Stimulated activated CD8-positive, alpha-beta memory T cell treated with anti-CD3 and anti-CD28 coated beads, Interleukin-15, amount 100 ng/mL, for 1 hour (primary cell): ENCODE measurements around the gene KRTAP20-3.

ENCODE experiments used
- DNase-seq: peaks from one replicate; pipeline ENCODE4 v3.0.0-alpha.2; 2020; ENCODE audit warnings: low read depth

Gene KRTAP20-3

DNA sequence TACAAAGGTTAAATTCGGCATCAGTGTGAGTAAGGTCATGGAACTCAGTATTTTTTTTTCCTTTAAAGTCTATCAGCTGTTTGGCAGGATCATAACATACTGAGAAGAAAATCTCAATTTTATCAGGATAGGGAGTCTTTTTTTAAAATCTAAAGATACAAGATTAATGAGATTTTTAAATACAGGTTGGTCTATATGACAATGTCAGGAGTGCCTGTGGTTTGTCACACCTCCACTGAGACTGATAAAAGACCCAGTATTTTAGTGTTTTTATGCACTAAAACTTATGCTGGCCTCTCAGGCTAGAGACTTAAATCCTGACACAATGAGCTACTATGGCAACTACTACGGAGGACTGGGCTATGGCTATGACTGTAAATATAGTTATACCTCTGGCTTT is at the start of gene KRTAP20-3:
Gene KRTAP20-3 (plus strand): TSS at position 301 of the 400 bp plus-strand sequence.
- no peak for DNase-seq

DNA sequence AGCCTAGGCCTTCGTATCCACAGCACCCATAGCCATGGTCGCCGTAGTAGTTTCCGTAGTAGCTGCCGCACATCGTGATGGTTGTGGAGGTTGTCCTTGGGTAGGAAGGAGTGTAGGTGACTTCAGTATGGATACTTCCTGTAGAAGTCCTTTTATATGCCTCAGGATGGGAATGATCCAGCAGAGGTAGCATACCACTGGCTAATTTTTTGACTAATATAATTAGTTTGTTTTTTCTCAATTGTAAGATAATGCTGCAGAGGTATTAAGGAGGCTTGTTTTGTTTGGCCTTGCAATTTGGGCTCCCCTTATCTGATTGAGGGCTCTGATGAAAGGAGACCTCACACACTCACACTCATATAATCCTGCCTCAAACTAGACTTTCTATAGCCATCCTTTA is 43.9 kb upstream of the KRTAP20-3 start, which contains the start of gene KRTAP6-2:
Gene KRTAP6-2 (minus strand): TSS at position 101 of the 400 bp plus-strand sequence. CDS start 28 bp downstream, at position 73.
- no peak for DNase-seq

DNA sequence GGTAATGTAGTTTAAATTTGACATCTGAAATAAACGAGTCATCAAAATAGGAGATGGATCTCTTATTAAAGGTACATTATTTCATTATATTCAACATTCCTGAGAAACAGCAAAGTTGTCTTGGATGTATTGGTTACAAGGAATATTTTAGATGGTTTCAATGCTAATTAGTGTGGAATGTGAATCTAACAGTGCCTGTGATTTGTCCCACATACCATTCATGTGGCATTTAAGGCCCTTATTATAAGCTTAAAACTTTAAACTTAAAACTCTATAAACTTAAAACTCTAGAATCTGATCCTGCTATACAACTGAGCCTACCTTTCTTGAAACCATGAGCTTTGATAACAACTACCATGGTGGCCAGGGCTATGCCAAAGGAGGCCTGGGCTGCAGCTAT is 41.9 kb upstream of the KRTAP20-3 start, which contains the start of gene KRTAP22-1:
Gene KRTAP22-1 (plus strand): TSS at position 301 of the 400 bp plus-strand sequence.
- no peak for DNase-seq

DNA sequence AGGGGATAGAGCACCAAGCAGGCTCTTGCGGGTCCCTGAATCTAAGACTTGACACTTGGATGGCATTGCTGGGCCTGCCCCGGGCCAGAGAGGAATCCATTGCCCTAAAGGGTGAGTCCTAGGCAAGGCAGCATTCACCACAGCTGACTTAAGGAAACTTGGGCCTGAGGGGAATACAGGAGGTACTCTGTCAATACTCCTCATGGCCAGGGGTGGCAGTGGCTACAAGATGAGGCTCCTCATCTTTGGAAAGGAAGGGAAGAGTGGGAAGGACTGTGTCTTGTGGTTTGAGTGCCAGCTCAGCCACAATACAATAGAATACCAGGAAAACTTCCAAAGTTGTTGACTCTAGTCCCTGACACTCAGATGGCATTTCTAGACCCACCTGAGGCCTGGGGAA is 36.7 kb upstream of the KRTAP20-3 start:
- no peak for DNase-seq

DNA sequence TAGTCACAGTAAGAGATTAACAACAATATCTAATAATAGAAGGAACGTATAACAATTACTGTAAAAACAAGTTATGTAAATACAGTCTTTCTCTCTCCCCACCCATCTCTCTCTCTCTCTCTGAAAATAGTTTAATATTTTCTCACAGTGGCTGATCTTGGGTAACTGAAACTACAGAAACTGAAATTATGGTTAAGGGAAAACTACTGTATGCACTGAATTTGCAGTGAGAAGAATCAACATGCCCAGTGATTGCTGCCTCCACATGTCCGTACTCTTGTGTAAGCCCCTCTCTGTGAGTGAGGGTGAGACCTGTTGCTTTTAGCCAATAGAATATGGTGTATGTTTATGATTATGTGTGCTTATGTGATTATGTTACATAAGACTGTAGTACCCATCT is 30.5 kb upstream of the KRTAP20-3 start:
- no peak for DNase-seq

DNA sequence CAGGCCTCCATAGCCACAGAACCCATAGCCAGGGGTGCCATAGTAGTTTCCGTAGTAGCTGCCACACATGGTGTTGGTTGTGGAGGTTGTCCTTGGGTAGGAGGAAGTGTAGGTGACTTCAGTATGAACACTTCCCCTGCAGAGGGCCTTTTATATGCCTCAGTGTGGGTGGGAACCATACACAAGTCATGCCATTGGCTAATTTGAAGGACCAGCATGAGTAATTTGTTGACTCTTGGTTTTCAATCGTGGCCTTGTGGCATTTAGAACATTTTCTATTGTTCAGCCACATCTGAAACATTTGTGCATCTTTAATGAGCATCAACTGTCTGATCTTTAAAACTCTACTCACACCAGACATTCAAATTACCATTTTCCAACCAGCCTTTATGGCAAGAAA is 28.8 kb upstream of the KRTAP20-3 start, which contains the start of gene KRTAP6-1:
Gene KRTAP6-1 (minus strand): TSS at position 95 of the 400 bp plus-strand sequence. CDS start 26 bp downstream, at position 69.
- DNase-seq: no peak

DNA sequence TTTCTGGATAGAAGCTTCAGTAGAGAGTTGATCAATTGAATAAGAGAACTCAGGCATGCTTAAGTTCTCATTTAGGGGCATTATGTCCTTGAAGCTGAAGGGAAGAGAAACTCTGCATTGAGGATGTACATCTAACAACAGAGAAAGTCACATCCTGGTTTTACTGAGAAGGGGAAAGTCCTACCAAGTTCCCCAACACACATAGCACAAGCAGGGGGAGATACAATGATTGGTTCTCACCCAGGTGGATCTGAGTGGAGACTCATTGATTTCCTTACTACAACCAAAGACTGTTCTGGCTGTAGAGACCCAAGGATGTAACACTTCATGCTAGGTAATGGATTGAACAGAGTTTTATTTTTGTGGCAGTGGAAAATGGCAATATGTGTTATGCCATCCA is 27.5 kb upstream of the KRTAP20-3 start:
- DNase-seq: no peak

DNA sequence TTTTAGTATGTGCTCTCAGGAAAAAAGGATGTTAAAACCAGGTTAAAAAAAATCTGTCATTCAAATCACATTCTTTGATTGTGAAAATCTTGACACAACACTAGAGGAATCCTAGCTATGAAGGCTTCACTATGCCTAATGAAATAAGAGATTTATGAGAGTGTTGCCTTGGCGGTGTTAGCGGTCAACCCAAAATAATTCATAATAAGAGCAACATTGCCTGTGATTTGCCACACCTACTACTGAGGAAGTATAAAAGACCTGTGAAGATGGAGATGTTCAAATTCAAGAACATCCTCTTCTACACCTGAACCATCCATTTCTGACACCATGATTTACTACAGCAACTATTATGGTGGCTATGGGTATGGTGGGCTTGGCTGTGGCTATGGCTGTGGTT is 26.5 kb upstream of the KRTAP20-3 start, which contains the start of gene KRTAP20-1:
Gene KRTAP20-1 (plus strand): TSS at position 301 of the 400 bp plus-strand sequence. CDS start 30 bp downstream, at position 331.
- no peak for DNase-seq

DNA sequence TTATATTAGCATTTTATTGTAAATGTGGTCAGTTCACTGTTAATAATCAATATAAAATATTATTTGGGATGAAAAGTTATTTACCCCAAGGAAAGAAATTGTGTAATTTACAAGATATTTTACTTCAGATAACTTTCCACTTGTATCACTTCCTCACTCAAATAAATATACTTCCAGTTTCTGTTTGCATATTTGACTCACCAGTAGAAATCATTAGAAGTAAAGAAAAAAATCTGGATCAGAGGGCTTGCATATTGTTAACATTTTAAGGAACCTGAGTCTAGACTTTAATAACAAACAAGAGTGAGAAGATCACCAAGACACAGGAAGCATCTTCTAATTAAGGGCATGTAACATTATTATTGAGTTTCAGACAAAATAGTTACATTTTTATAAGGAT is 22.6 kb upstream of the KRTAP20-3 start:
- DNase-seq: no peak

DNA sequence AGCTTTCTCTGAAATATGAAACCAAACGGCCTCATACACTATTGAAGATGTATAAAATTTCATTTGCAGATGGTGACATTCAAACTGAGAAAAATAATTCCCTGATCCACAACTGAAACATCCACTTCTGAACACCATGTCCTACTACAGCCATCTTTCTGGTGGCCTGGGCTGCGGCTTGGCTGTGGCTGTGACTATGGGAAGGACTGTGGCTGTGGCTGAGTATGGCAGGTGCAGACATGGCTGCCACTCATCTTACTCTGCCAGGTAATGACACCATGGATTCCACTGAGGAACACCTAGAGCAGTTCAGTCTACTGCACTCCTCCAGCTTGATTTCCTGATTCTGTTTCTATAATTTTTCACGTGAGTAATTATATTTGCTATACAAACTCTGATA is 22.1 kb upstream of the KRTAP20-3 start, which contains the start of gene KRTAP20-4:
Gene KRTAP20-4 (plus strand): TSS at position 106 of the 400 bp plus-strand sequence.
- DNase-seq: no peak

DNA sequence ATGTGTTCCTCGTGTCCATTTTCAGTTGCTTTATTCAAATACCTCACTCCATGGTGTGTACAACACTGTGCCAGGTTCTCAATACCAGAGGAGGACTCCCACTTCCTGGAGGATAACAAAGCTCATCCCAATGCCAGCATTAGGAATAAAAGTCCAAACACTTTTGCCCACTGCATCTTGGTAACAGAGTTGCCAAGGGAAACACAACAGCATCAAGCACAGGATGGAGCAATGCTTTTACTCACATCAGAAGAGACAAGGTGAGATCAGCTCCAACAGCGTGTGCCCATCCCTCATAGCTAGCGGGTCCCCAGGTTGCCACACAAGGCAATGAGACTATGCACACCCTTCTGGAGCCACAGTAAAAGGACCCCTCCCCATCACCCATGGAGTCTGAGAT is 19.3 kb upstream of the KRTAP20-3 start:
- DNase-seq: no peak

DNA sequence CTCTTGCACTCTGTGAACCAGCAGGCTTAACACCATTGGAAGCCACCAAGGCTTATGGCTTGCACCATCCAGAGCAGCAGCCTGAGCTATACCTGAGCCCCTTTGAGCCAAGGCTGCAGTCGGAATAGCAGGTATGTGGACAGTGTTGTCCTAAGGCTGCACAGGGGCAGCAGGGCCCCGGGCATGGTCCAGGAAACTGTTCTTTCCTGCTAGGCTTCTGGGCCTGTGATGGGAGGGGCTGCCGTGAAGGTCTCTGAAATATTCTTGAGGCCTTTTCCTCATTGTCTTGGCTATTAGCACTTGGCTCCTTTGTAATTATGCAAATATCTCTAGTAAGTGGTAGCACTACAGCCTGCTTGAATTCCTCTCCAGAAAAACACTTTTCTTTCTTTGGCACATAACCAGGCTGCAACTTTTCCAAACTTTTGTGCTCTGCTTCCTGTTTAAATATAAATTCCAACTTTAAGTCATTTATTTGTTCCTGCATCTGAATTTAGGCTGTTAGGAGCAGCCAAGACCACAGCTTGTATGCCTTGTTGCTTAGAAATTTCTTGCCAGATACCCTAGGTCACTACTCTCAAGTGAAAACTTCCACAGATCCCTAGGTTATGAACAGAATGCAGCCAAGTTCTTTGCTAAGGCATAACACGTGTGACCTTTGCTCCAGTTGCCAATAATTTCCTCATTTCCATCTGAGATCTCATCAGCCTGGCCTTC is 17.1 kb upstream of the KRTAP20-3 start:
- no peak for DNase-seq

DNA sequence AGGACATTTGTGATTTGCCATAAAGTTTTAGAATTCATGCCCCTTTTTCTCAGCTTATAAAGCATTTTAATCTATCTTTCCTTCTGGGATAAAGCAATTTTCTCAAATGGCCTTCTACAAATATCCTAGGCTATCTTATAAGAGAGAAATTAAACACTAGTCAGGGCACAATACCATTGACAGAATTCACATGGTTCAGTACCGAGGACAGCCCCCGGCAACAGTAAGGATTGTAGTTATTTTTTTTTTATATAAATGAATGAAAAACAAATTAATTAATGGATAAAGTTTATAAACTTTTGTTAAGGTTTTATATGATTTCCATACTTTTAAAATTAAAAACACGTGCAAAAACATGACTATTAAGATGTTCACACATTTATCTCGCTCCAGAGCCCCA is 14.6 kb upstream of the KRTAP20-3 start:
- DNase-seq: no peak

DNA sequence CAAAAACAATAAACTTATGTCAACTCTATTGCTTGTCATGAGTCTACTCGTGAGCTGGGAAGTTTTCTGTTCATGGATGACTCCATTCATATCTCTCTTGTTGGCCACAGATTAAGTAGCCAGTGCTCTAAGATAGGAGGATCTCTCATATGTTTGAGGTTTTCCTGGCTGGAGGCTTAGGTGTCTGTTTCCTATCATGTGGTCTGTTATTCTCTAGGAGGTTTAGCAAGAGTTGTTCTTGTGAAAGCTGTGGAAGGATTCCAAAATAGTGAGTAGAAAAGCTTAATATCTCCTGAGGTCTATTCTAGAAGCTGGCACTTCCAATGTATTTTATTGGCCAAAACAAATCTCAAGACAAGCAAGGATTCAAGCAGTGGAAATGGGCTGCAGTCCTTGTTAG is 13.5 kb upstream of the KRTAP20-3 start:
- DNase-seq: no peak

DNA sequence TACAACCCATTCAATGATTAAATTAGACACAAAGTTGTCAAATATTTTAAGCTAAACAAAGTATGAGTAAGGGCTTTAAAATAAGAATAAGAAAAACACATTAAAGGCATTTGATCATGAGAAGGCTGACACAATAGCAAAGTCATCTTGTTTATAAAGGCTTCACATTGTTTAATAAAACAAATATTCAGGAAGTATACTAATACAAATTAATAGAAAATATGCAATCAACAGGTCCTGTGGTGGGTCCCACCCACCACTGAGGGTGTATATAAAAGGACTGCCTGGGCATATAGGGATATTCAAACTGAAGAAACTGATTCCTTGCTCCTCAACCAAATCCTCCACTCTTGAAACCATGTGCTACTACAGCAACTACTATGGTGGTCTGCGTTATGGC is 7.8 kb upstream of the KRTAP20-3 start, which contains the start of gene KRTAP20-2:
Gene KRTAP20-2 (plus strand): TSS at position 301 of the 400 bp plus-strand sequence. CDS start 58 bp downstream, at position 359.
- no peak for DNase-seq

DNA sequence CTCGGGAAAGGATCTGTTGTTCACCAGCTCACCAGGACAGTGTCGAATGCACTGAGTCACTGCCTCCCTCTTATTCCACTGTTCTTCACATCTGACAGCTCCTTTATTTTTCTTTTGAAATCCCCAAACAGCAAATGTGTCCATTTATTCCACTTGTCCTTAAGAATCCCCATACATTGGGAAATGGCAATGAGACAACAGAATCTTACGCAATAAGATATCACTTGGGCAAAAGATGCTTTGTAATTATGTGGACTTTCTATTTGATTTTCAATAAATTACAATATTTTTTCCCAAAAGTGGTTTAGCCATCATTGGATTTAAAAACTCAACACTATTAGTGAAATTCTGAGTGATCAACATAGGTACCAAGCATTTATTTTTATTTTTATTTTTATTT is 4.0 kb upstream of the KRTAP20-3 start:
- DNase-seq: no peak

DNA sequence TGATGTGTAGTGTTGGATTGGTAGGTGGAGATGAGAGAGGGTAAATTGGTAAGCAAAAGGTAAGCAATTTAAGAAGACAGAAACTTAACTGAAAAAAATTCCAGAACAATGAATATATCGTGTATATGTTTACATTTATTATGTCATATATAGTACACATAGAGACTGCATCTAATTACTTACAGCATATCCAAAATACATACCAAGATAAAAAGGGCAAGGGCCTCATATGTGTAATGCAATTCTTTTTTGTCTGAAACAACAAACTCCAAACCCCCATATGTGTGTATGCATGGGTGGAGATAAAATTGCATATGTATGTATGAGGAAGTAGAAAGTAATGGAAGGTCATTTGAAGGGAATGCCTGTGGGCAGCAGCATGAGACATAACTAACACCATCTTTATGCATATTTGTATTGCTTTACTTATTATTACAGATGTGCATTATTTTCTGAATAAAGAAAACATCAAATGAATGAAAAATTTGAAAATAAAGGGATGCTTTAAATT is 4.3 kb downstream of the KRTAP20-3 start:
- no peak for DNase-seq

DNA sequence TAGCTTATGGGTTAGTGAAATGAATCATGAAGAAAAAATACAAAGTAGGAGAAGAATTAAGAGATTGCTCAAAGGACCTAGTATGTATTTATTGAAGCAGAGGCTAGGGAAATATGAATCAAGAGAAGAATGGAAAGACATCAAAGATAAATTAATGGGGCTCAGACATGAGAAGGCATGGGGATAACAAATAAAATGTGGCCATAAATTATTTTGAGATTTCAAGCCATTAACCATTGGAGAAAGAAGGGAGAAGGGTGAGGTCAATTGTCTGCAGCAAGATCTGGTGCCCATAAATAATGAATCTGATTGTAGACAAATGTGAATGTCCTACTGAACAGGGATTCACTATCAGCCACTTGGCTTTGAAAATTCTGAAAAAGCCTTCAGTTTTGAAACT is 10.2 kb downstream of the KRTAP20-3 start:
- DNase-seq: no peak

DNA sequence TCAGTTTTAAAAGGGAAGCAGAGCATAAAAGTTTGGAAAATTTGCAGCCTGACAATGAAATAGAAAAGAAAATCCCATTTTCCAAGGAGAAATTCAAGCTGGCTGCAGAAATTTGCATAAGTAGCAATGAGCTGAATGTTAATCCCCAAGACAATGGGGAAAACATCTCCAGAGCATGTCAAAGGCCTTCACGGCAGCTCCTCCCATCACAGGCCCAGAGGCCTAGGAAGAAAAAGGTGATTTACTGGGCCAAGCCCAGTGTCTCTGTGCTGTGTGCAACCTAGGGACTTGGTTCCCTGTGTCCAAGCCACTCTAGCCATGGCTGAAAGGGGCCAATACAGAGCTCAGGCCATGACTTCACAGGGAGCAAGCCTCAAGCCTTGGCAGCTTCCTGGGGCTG is 26.1 kb downstream of the KRTAP20-3 start:
- DNase-seq: no peak

DNA sequence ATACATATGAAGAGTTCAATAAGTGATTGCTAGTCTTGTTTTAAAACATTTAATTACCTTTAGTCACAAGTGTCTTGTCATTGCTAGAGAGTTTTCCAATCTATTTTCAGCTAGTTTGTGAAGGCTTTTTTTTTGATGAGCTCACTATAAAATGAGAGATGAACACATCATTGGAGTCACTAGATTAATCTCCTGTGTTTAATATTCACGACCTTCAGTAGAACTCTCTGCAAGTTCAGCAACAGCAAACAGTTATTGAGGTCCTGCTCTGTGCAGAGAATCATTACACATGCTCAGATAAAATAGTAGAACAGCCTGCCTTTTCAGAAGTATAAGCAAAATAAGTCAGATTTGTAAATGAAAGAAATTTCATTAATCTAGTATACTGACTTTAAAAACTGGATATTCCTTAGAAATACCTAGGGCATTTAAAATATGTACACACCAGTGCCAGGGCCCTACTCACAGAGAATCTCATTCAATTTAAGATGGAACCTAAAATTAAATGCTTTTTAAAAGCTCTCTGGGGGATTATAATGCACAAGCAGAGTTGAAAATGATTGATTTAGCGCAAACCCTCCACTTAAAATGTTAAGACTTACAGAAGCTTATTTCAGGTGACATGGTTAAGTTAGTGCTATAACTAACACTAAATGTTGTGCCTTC is 30.5 kb downstream of the KRTAP20-3 start:
- no peak for DNase-seq

DNA sequence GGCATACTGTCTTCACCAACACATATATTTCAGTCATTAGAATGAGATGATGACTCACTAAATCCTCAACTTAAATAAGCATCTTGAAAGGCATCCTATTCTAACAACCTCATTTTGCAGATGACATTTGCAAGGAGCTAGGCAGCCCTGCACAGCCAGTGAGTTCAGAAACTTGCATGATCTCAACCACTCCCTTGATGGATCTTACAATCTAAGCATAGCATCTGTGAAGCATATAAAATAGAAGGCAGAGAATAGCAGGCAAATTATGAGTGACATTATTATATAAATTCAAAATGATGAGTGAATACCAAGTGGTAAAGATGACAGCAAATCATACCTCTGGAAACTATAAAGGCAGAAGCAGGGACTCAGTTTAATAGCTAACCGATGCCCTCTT is 31.6 kb downstream of the KRTAP20-3 start:
- DNase-seq: no peak

DNA sequence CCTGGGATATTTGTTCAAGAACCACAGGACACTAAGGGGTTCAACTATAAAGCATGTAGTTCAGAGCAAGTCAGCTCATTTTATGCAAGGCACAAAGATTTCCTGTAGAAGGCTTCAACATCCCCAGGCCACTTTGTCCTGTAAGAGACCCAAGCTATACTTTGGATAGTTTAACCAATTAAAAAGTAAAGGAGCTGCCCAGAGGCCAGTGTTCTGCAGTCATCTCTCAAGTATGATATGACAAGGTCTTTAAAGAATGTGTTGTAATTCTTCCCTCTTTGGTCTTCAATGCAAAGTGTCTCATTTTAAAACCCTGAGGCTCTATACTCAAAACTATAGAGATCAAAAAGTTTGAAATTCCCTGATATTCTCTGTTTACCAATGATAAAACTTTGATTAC is 34.1 kb downstream of the KRTAP20-3 start:
- no peak for DNase-seq

DNA sequence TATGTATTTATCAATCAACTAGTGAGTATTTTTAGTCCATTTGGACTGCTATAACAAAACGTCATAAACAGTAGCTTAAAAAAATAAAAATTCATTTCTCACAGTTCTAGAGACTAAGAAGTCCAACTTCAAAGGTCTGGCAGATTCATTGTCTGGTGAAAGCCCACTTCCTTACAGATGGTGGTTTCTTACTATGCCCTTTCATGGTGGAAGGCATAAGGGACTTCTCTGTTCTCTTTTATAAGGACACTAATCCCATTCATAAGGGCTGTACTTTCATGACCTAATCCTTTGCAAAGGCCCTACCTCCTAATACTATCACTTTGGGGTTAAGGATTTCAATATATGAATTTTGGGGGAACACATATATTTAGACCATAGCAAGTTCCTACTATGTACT is 37.9 kb downstream of the KRTAP20-3 start:
- no peak for DNase-seq
